ENCODE measurements around the gene ALDH7A1.

ALDH7A1 gene

GRCh38 chr5:126516852-126517251, 78.2 kb downstream of the ALDH7A1 start:
- in situ Hi-C loops (cut with MboI; ENCODE audit: low sequenced_read_pairs), result no loop called here
- DNase-seq (ENCODE audit: low spot score in 2 of 2), result no peak
- Histone ChIP-seq H3K36me3 (replicated peaks) (no peaks in the 10 kb centered on the region), H3K4me1 (peaks cover 27% of the 10 kb centered on the region), H3K9me3 (no peaks in the 10 kb centered on the region), H3K4me3 (no peak overlapping the region), H3K27me3 (ENCODE audit: low read depth) (no peaks in the 10 kb centered on the region)

- no peaks in the 10 kb centered on the region for H3K9me3 ChIP-seq
- no peak overlapping the region for H3K4me3 ChIP-seq
- DNase-seq (ENCODE audit: low spot score in 2 of 2), result peak; percentile 26 to 32
- in situ Hi-C loops (cut with MboI; ENCODE audit: low sequenced_read_pairs), result no loop called here
- H3K36me3 ChIP-seq (replicated peaks), result no peaks in the 10 kb centered on the region
- H3K27me3 ChIP-seq (ENCODE audit: low read depth), result no peaks in the 10 kb centered on the region
- H3K4me1 ChIP-seq, result peaks cover 27% of the 10 kb centered on the region
These were observed 78.9 kb downstream of the ALDH7A1 start for GRCh38 chr5:126516133-126516532.

GRCh38 chr5:126515337-126515736, 79.7 kb downstream of the ALDH7A1 start:
- Histone ChIP-seq H3K9me3 (no peaks in the 10 kb centered on the region), H3K36me3 (replicated peaks) (no peaks in the 10 kb centered on the region), H3K27me3 (ENCODE audit: low read depth) (no peaks in the 10 kb centered on the region), H3K4me3 (no peak overlapping the region), H3K4me1 (peaks cover 26% of the 10 kb centered on the region)
- in situ Hi-C loops (cut with MboI; ENCODE audit: low sequenced_read_pairs), result no loop called here
- DNase-seq (ENCODE audit: low spot score in 2 of 2), result peak in 1 of 2 experiments; percentile 75

- no peak for DNase-seq (ENCODE audit: low spot score in 2 of 2)
- in situ Hi-C loops (cut with MboI; ENCODE audit: low sequenced_read_pairs), result no loop called here
- Histone ChIP-seq H3K4me3 (no peak overlapping the region), H3K27me3 (ENCODE audit: low read depth) (no peaks in the 10 kb centered on the region), H3K36me3 (replicated peaks) (no peaks in the 10 kb centered on the region), H3K4me1 (peaks cover 19% of the 10 kb centered on the region), H3K9me3 (no peaks in the 10 kb centered on the region)
These were observed 80.4 kb downstream of the ALDH7A1 start for GRCh38 chr5:126514558-126515141.

- Histone ChIP-seq H3K36me3 (replicated peaks) (no peaks in the 10 kb centered on the region), H3K4me3 (no peak overlapping the region), H3K4me1 (peaks cover 19% of the 10 kb centered on the region), H3K9me3 (no peaks in the 10 kb centered on the region), H3K27me3 (ENCODE audit: low read depth) (no peaks in the 10 kb centered on the region)
- no peak for DNase-seq (ENCODE audit: low spot score in 2 of 2)
- in situ Hi-C loops (cut with MboI; ENCODE audit: low sequenced_read_pairs), result no loop called here
These were observed 80.9 kb downstream of the ALDH7A1 start for GRCh38 chr5:126514131-126514557.

GRCh38 chr5:126513703-126514102, 81.3 kb downstream of the ALDH7A1 start:
- no peak overlapping the region for H3K4me3 ChIP-seq
- H3K4me1 ChIP-seq, result peaks cover 19% of the 10 kb centered on the region
- H3K36me3 ChIP-seq (replicated peaks), result no peaks in the 10 kb centered on the region
- no peak for DNase-seq (ENCODE audit: low spot score in 2 of 2)
- H3K9me3 ChIP-seq, result no peaks in the 10 kb centered on the region
- H3K27me3 ChIP-seq (ENCODE audit: low read depth), result no peaks in the 10 kb centered on the region
- in situ Hi-C loops (cut with MboI; ENCODE audit: low sequenced_read_pairs), result no loop called here

- H3K4me1 ChIP-seq, result peaks cover 19% of the 10 kb centered on the region
- H3K27me3 ChIP-seq (ENCODE audit: low read depth), result no peaks in the 10 kb centered on the region
- in situ Hi-C loops (cut with MboI; ENCODE audit: low sequenced_read_pairs), result no loop called here
- H3K9me3 ChIP-seq, result no peaks in the 10 kb centered on the region
- DNase-seq (ENCODE audit: low spot score in 2 of 2), result no peak
- no peak overlapping the region for H3K4me3 ChIP-seq
- no peaks in the 10 kb centered on the region for H3K36me3 ChIP-seq (replicated peaks)
These were observed 81.7 kb downstream of the ALDH7A1 start for GRCh38 chr5:126513302-126513701.

GRCh38 chr5:126512451-126512850, 82.6 kb downstream of the ALDH7A1 start:
- in situ Hi-C loops (cut with MboI; ENCODE audit: low sequenced_read_pairs), result no loop called here
- Histone ChIP-seq H3K27me3 (ENCODE audit: low read depth) (no peaks in the 10 kb centered on the region), H3K9me3 (no peaks in the 10 kb centered on the region), H3K4me1 (peaks cover 19% of the 10 kb centered on the region), H3K4me3 (no peak overlapping the region), H3K36me3 (replicated peaks) (no peaks in the 10 kb centered on the region)
- no peak for DNase-seq (ENCODE audit: low spot score in 2 of 2)

- H3K36me3 ChIP-seq (replicated peaks), result no peaks in the 10 kb centered on the region
- H3K4me1 ChIP-seq, result peaks cover 19% of the 10 kb centered on the region
- no peaks in the 10 kb centered on the region for H3K9me3 ChIP-seq
- in situ Hi-C loops (cut with MboI; ENCODE audit: low sequenced_read_pairs), result no loop called here
- no peak for DNase-seq (ENCODE audit: low spot score in 2 of 2)
- H3K4me3 ChIP-seq, result no peak overlapping the region
- H3K27me3 ChIP-seq (ENCODE audit: low read depth), result no peaks in the 10 kb centered on the region
These were observed 83.1 kb downstream of the ALDH7A1 start for GRCh38 chr5:126511961-126512360.

- H3K4me3 ChIP-seq, result no peak overlapping the region
These were observed 85.7 kb downstream of the ALDH7A1 start for GRCh38 chr5:126509339-126509738.

GRCh38 chr5:126508962-126509279, 86.1 kb downstream of the ALDH7A1 start:
- no peak for DNase-seq (ENCODE audit: low spot score in 2 of 2)
- no peak overlapping the region for H3K4me3 ChIP-seq
- in situ Hi-C loops (cut with MboI; ENCODE audit: low sequenced_read_pairs), result no loop called here
- no peaks in the 10 kb centered on the region for H3K36me3 ChIP-seq (replicated peaks)
- no peaks in the 10 kb centered on the region for H3K27me3 ChIP-seq (ENCODE audit: low read depth)
- no peaks in the 10 kb centered on the region for H3K9me3 ChIP-seq
- H3K4me1 ChIP-seq, result no peaks in the 10 kb centered on the region

More at GRCh38 chr5:126509339-126509738, 85.7 kb downstream of the ALDH7A1 start:
- Histone ChIP-seq H3K27me3 (ENCODE audit: low read depth) (no peaks in the 10 kb centered on the region), H3K4me1 (no peaks in the 10 kb centered on the region), H3K36me3 (replicated peaks) (no peaks in the 10 kb centered on the region), H3K9me3 (no peaks in the 10 kb centered on the region)
- no peak for DNase-seq (ENCODE audit: low spot score in 2 of 2)
- in situ Hi-C loops (cut with MboI; ENCODE audit: low sequenced_read_pairs), result no loop called here

- H3K4me1 ChIP-seq, result no peaks in the 10 kb centered on the region
- no peaks in the 10 kb centered on the region for H3K36me3 ChIP-seq (replicated peaks)
- in situ Hi-C loops (cut with MboI; ENCODE audit: low sequenced_read_pairs), result no loop called here
- no peaks in the 10 kb centered on the region for H3K9me3 ChIP-seq
- H3K27me3 ChIP-seq (ENCODE audit: low read depth), result no peaks in the 10 kb centered on the region
- no peak for DNase-seq (ENCODE audit: low spot score in 2 of 2)
- no peak overlapping the region for H3K4me3 ChIP-seq
These were observed 86.6 kb downstream of the ALDH7A1 start for GRCh38 chr5:126508251-126508961.

GRCh38 chr5:126506079-126506478, 88.9 kb downstream of the ALDH7A1 start:
- Histone ChIP-seq H3K4me3 (no peak overlapping the region), H3K36me3 (replicated peaks) (no peaks in the 10 kb centered on the region), H3K27me3 (ENCODE audit: low read depth) (no peaks in the 10 kb centered on the region), H3K4me1 (no peaks in the 10 kb centered on the region), H3K9me3 (no peaks in the 10 kb centered on the region)
- in situ Hi-C loops (cut with MboI; ENCODE audit: low sequenced_read_pairs), result no loop called here
- DNase-seq (ENCODE audit: low spot score in 2 of 2), result no peak

- H3K4me1 ChIP-seq, result no peaks in the 10 kb centered on the region
- H3K36me3 ChIP-seq (replicated peaks), result no peaks in the 10 kb centered on the region
- H3K4me3 ChIP-seq, result no peak overlapping the region
- in situ Hi-C loops (cut with MboI; ENCODE audit: low sequenced_read_pairs), result no loop called here
- H3K9me3 ChIP-seq, result no peaks in the 10 kb centered on the region
- DNase-seq (ENCODE audit: low spot score in 2 of 2), result no peak
- H3K27me3 ChIP-seq (ENCODE audit: low read depth), result peaks cover 3% of the 10 kb centered on the region; the same call in 1 of the 2 replicates
These were observed 91.4 kb downstream of the ALDH7A1 start for GRCh38 chr5:126503602-126504104.

All from HAP-1 (cell line).